GM18505 (cell line): ENCODE data around the gene ARFGEF3.
"Not testable (repeated sequence)": the region's sequence is repeated elsewhere in the genome, so short reads cannot be mapped to it uniquely, and the experiment has no call there.

Experiments used
- ATAC-seq: cut with Tn5 transposase; IDR thresholded peaks from one replicate; pipeline ENCODE4 v1.9.1; 2021; ENCODE audit not compliant: unreplicated experiment
- POLR2A ChIP-seq: IDR thresholded peaks from 4 replicates; pipeline ENCODE4 v1.6.1; 2011; ENCODE audit warnings: borderline replicate concordance; ENCODE audit not compliant: insufficient read depth, insufficient read length; ENCODE audit errors: extremely low read depth

Gene ARFGEF3

GRCh38 chr6:138211048-138211581 is 49.4 kb downstream of the ARFGEF3 start:
- no peak for TF ChIP-seq POLR2A
- no peak for ATAC-seq

GRCh38 chr6:138211601-138212000 is 49.9 kb downstream of the ARFGEF3 start:
- ATAC-seq: no peak
- no peak for TF ChIP-seq POLR2A

GRCh38 chr6:138212530-138212929 is 50.8 kb downstream of the ARFGEF3 start:
- not testable (repeated sequence) for ATAC-seq

- no peak for TF ChIP-seq POLR2A
- ATAC-seq: no peak
Observed at GRCh38 chr6:138215093-138215782, 53.5 kb downstream of the ARFGEF3 start.

- no peak for ATAC-seq
- no peak for TF ChIP-seq POLR2A
Observed at GRCh38 chr6:138218449-138218848, 56.7 kb downstream of the ARFGEF3 start, which contains the start of gene PBOV1. Gene PBOV1 (minus strand): TSS chr6:138218491. CDS start chr6:138218395, 96 bp downstream.

GRCh38 chr6:138219398-138219797 is 57.7 kb downstream of the ARFGEF3 start:
- no peak for TF ChIP-seq POLR2A
- ATAC-seq: no peak

GRCh38 chr6:138219901-138220300 is 58.2 kb downstream of the ARFGEF3 start:
- ATAC-seq: no peak

GRCh38 chr6:138222901-138223546 is 61.3 kb downstream of the ARFGEF3 start:
- TF ChIP-seq POLR2A: no peak
- no peak for ATAC-seq

More at GRCh38 chr6:138219901-138220300, 58.2 kb downstream of the ARFGEF3 start:
- TF ChIP-seq POLR2A: no peak

GRCh38 chr6:138225953-138226352 is 64.2 kb downstream of the ARFGEF3 start:
- ATAC-seq: no peak
- no peak for TF ChIP-seq POLR2A

GRCh38 chr6:138226700-138227315 is 65.1 kb downstream of the ARFGEF3 start:
- no peak for TF ChIP-seq POLR2A
- no peak for ATAC-seq

GRCh38 chr6:138227316-138227781 is 65.6 kb downstream of the ARFGEF3 start:
- TF ChIP-seq POLR2A: no peak
- ATAC-seq: no peak

GRCh38 chr6:138229072-138229471 is 67.3 kb downstream of the ARFGEF3 start:
- TF ChIP-seq POLR2A: no peak
- no peak for ATAC-seq

GRCh38 chr6:138229663-138230179 is 68.0 kb downstream of the ARFGEF3 start:
- TF ChIP-seq POLR2A: no peak
- ATAC-seq: no peak
